K562 (cell line): ENCODE measurements around the gene MRPL52. TPM values are rescaled to one million over a fixed set of nuclear protein-coding genes. Genes with fewer than 3 reads are reported as not detected.
A peak's percentile ranks its signal among the peaks of the same experiment; 100 is the strongest.

ENCODE experiments used
- ATAC-seq: fragments of 200-7000 bp; cut with Tn5 transposase; 3 replicates; pipeline ENCODE4 v1.9.1; 2020; ENCODE audit warnings: moderate library complexity
- BruUV-seq: library from RNA; stranded (reverse); fragments of 400-500 nt; replicated peaks from 2 replicates; lab custom pipeline; 2021; lab: Mats Ljungman, UMichigan
- CTCF ChIA-PET: fragments of 300-600 bp; formaldehyde crosslinking; extraction: SDS; loops from one replicate; lab custom pipeline; 2021; ENCODE audit warnings: low intra/inter-chr PET ratio; lab: Yijun Ruan, JAX
- POLR2A ChIA-PET: fragments of 300-600, 350-650 bp; sonication (Branson Sonifier 250); formaldehyde crosslinking; extraction: SDS; loops from one replicate; lab custom pipeline; 2021; ENCODE audit warnings: antibody characterized with exemption, inconsistent platforms; lab: Yijun Ruan, JAX
- DNase-seq, 4 experiments: peaks; one replicate each; pipeline versions ENCODE4 v3.0.0 to v3.0.0-alpha.2; 2011 to 2018; ENCODE audit warnings: low spot score in 3 of 4, mixed read lengths in 3 of 4; ENCODE audit errors: extremely low read depth in 1 of 4
- FAIRE-seq: peaks from 2 replicates; lab custom pipeline; 2011; peaks lifted over from hg19 to GRCh38; lab: Jason Lieb, UNC
- H2AFZ ChIP-seq: 2 replicates; pipeline ENCODE4 v1.6.0; 2011; ENCODE audit warnings: low read depth, low read length, control low read depth, inconsistent platforms
- H3K27ac ChIP-seq: fragments of 200-600 bp; 3 replicates; pipeline ENCODE4 v1.8.0; 2011; ENCODE audit warnings: low read depth, mild to moderate bottlenecking, control low read depth, inconsistent platforms, low read length, moderate library complexity, mixed read lengths; ENCODE audit errors: extremely low read depth
- H3K27me3 ChIP-seq, 2 experiments: fragments of 300-600 bp in 1 of 2; 2 replicates in 1 of 2; 3 replicates in 1 of 2; pipeline versions ENCODE4 v1.6.0 to v1.8.0; 2011; ENCODE audit warnings: inconsistent platforms in 2 of 2, low read length in 2 of 2, mild to moderate bottlenecking in 1 of 2, mixed read lengths in 1 of 2, moderate library complexity in 1 of 2; ENCODE audit not compliant: control insufficient read depth in 2 of 2, insufficient read depth in 2 of 2
- H3K36me3 ChIP-seq: fragments of 300-600 bp; 3 replicates; pipeline ENCODE4 v1.8.0; 2011; ENCODE audit warnings: mild to moderate bottlenecking, low read length, inconsistent platforms; ENCODE audit not compliant: control insufficient read depth, insufficient read depth
- H3K4me1 ChIP-seq, 2 experiments: fragments of 200-600 bp in 1 of 2; replicated peaks in 1 of 2; 2 replicates in 1 of 2; 3 replicates in 1 of 2; pipeline versions ENCODE4 v1.5.1 to v1.8.0; 2011; ENCODE audit warnings: inconsistent platforms in 2 of 2, low read length in 2 of 2, mild to moderate bottlenecking in 1 of 2, mixed read lengths in 1 of 2, moderate library complexity in 1 of 2; ENCODE audit not compliant: control insufficient read depth in 2 of 2, insufficient read depth in 2 of 2
- H3K4me2 ChIP-seq: 2 replicates; pipeline ENCODE4 v1.6.1; 2011; ENCODE audit warnings: low read length, control low read depth, inconsistent platforms, mixed read lengths; ENCODE audit not compliant: insufficient read depth
- H3K4me3 ChIP-seq: fragments of 200-600 bp; sonication (generic), shearing (Covaris generic); 2 replicates; pipeline ENCODE4 v1.5.1; 2016; ENCODE audit warnings: control low read depth, inconsistent platforms
- H3K79me2 ChIP-seq: fragments of 200-600 bp; 3 replicates; pipeline ENCODE4 v1.8.0; 2011; ENCODE audit warnings: low read length, inconsistent platforms; ENCODE audit not compliant: control insufficient read depth, insufficient read depth
- H3K9ac ChIP-seq, 2 experiments: 2 replicates each; pipeline versions ENCODE4 v1.6.0 to v1.6.1; 2011; ENCODE audit warnings: low read depth in 2 of 2, low read length in 2 of 2, control low read depth in 1 of 2, inconsistent platforms in 1 of 2, mild to moderate bottlenecking in 1 of 2, mixed read lengths in 1 of 2; ENCODE audit not compliant: insufficient read depth in 1 of 2
- H3K9me1 ChIP-seq: one replicate; pipeline ENCODE4 v1.6.0; 2011; ENCODE audit warnings: inconsistent platforms, mild to moderate bottlenecking, low read length, moderate library complexity; ENCODE audit not compliant: control insufficient read depth, insufficient read depth
- H3K9me3 ChIP-seq: replicated peaks from 2 replicates; pipeline ENCODE4 v1.5.1; 2011; ENCODE audit warnings: low read depth, low read length, inconsistent platforms; ENCODE audit not compliant: control insufficient read depth, insufficient read depth
- H4K20me1 ChIP-seq: replicated peaks from 2 replicates; pipeline ENCODE4 v1.6.1; 2011; ENCODE audit warnings: low read length, inconsistent platforms, mixed read lengths; ENCODE audit not compliant: control insufficient read depth, insufficient read depth
- E2F4 ChIP-seq: sonication (generic); formaldehyde crosslinking; IDR thresholded peaks from 2 replicates; pipeline ENCODE4 v1.8.0; 2022; ENCODE audit warnings: mild to moderate bottlenecking, low read depth, missing genetic modification reagents
- FOXK2 ChIP-seq, 2 experiments: fragments of 450-650 bp; IDR thresholded peaks in 1 of 2; conservative IDR thresholded peaks in 1 of 2; 2 replicates each; pipeline ENCODE4 v1.6.1; 2016; ENCODE audit warnings: low read depth in 2 of 2, mild to moderate bottlenecking in 1 of 2
- FOXM1 ChIP-seq, 2 experiments: fragments of 450-650 bp in 1 of 2; sonication (generic) in 1 of 2; formaldehyde crosslinking in 1 of 2; IDR thresholded peaks; 2 replicates each; pipeline versions ENCODE4 v1.6.1 to v1.9.0; 2017 to 2022; ENCODE audit warnings: low read depth in 2 of 2, mild to moderate bottlenecking in 2 of 2, missing genetic modification reagents in 1 of 2, moderate library complexity in 1 of 2
- KDM5B ChIP-seq: fragments of 200-600 bp; sonication (generic); IDR thresholded peaks from 2 replicates; pipeline ENCODE4 v1.6.1; 2012; ENCODE audit warnings: low read depth, mild to moderate bottlenecking, moderate library complexity, low read length, control low read depth, inconsistent platforms; ENCODE audit not compliant: insufficient replicate concordance
- POLR2B ChIP-seq: fragments of 450-650 bp; IDR thresholded peaks from 2 replicates; pipeline ENCODE4 v1.6.1; 2018; ENCODE audit warnings: low read depth; ENCODE audit not compliant: partially characterized antibody
- SMARCA5 ChIP-seq: fragments of 450-650 bp; IDR thresholded peaks from 2 replicates; pipeline ENCODE4 v1.6.1; 2016
- SP1 ChIP-seq: sonication (generic); formaldehyde crosslinking; IDR thresholded peaks from 2 replicates; pipeline ENCODE4 v1.8.1; 2022; ENCODE audit warnings: mild to moderate bottlenecking, missing genetic modification reagents
- SUPT5H ChIP-seq: fragments of 450-650 bp; IDR thresholded peaks from 2 replicates; pipeline ENCODE4 v1.6.1; 2016
- ZFP36 ChIP-seq: fragments of 150-350 bp; IDR thresholded peaks from 2 replicates; pipeline ENCODE4 v1.6.1; 2018; ENCODE audit warnings: low read length, low read depth; ENCODE audit not compliant: partially characterized antibody
- ZNF274 ChIP-seq: IDR thresholded peaks from 2 replicates; pipeline ENCODE4 v1.6.1; 2011; ENCODE audit warnings: low read depth, mild to moderate bottlenecking, low read length, moderate library complexity, borderline replicate concordance
- WGBS: fragments of 100-300 bp; shearing (Covaris generic); methylation state at CpG from one replicate; pipeline ENCODE4 v1.1.6; 2016; ENCODE audit warnings: low coverage, mixed read lengths; ENCODE audit not compliant: insufficient coverage; ENCODE audit errors: missing lambda C conversion rate; 5-methylcytosine and 5-hydroxymethylcytosine counted together
- in situ Hi-C: fragments of 300-500 bp; cut with MboI; formaldehyde crosslinking; loops from 4 replicates; pipeline ENCODE4 v1.15.0; 2018; ENCODE audit warnings: inconsistent platforms, mixed read lengths
- intact Hi-C: fragments of 100-400 bp; cut with micrococcal nuclease; formaldehyde crosslinking; loops from 2 replicates; pipeline ENCODE4 v1.14.2; 2022
- polyA plus RNA-seq, 8 experiments: library from polyadenylated mRNA; depleted of rRNA in 4 of 8; stranded (reverse) in 5 of 8; unstranded in 3 of 8; fragments of >200 nt; fragmentation: Nextera tagmentation in 2 of 8; fragmentation: Illumina TruSeq in 1 of 8; extraction: Ambion mirVana in 2 of 8; extraction: Trizol in 1 of 8; gene quantifications; 2 replicates each; pipeline versions ENCODE4 v1.2.1 to v1.2.3, GENCODE V29; 2011 to 2014; ENCODE audit warnings: inconsistent platforms in 1 of 8, missing spikeins in 1 of 8
- total RNA-seq, 7 experiments: library from RNA; depleted of rRNA in 6 of 7; stranded (reverse); fragments of >200 nt in 6 of 7; fragmentation: Illumina TruSeq in 2 of 7; extraction: Trizol in 2 of 7; gene quantifications; 2 replicates each; pipeline versions ENCODE4 v1.2.1 to v1.2.3, GENCODE V29; 2011 to 2021; ENCODE audit warnings: low replicate concordance in 1 of 7

Gene MRPL52
- total and polyA plus RNA-seq, 9 of the 15 experiments (the other 6 are each of a cell fraction or from before 2014, with no cell fraction given): 56.5 to 213 (median 168) TPM

- no peak for TF ChIP-seq E2F4 (CRISPR knock-in tag)
- no peak for TF ChIP-seq FOXK2 (conservative IDR thresholded peaks at IDR 0.05 in 1 of 2, IDR thresholded peaks at IDR 0.05 in 1 of 2; ENCODE audit: low read depth in 2 of 2)
- no peak for TF ChIP-seq SMARCA5
- peak; percentile 85 for TF ChIP-seq ZFP36
- TF ChIP-seq ZNF274: no peak
- TF ChIP-seq SUPT5H: no peak
These were observed 48.9 kb downstream of the MRPL52 start (continued) for GRCh38 chr14:22878271-22879246.

- 37% methylated on average over 7 of the region's 7 CpGs for WGBS
- ChIA-PET POLR2A (interaction anchor here (0.5 to 3.8 kb wide), 9 partner anchors 10 to 1610 kb away, joined by 3 to 60 read pairs (median 3); partner anchors contain the start of gene LRP10), CTCF (interaction anchor here (1.0 kb wide), 1 partner anchor 9 kb away, joined by 3 read pairs; no protein-coding TSS in a partner anchor)
- no peak overlapping the region for H3K27ac ChIP-seq
- H3K4me2 ChIP-seq: no peak overlapping the region
- no peak for ATAC-seq
- H3K4me1 ChIP-seq: peaks cover 20 to 33% of the 10 kb centered on the region in 2 experiments
- in situ Hi-C loops: no loop called here
- peaks cover under 1% of the 10 kb centered on the region; the same call in 1 of the 3 replicates for H3K79me2 ChIP-seq
- BruUV-seq: no TSS peak
- no peak for DNase-seq
- TF ChIP-seq FOXM1 (IDR thresholded peaks at IDR 0.05; ENCODE audit: low read depth) (no peak), FOXM1 (CRISPR knock-in tag; IDR thresholded peaks at IDR 0.05; ENCODE audit: low read depth) (no peak), KDM5B (peak; percentile 34), POLR2B (peak; percentile 29), SP1 (CRISPR knock-in tag) (no peak)
- FAIRE-seq: no peak
- no peak overlapping the region for H3K4me3 ChIP-seq
- no peak overlapping the region for H2AFZ ChIP-seq
- no peaks in the 10 kb centered on the region for H3K9me3 ChIP-seq
- H4K20me1 ChIP-seq: peaks cover 5% of the 10 kb centered on the region; the same call in 1 of the 2 replicates
- peaks cover 14% of the 10 kb centered on the region; the same call in 2 of the 3 replicates for H3K36me3 ChIP-seq
- intact Hi-C loops: no loop called here
- no peaks in the 10 kb centered on the region for H3K9me1 ChIP-seq
- no peaks in the 10 kb centered on the region for H3K27me3 ChIP-seq
- H3K9ac ChIP-seq: peak overlapping the region in 1 of 2 experiments; percentile 76; a peak in 1 of 4 replicates
These were observed 52.4 kb downstream of the MRPL52 start for GRCh38 chr14:22882064-22882463.
